ENCODE results near the gene MOV10.
A peak's percentile ranks its signal among the peaks of the same experiment; 100 is the strongest.

The MOV10 gene

GRCh38 chr1:112676543-112676942 is 2.1 kb downstream of the MOV10 start:
- Histone ChIP-seq H3K9me3 (ENCODE audit: control insufficient read depth, insufficient read depth, low read depth, low read length) (no peaks in the 10 kb centered on the region), H3K4me3 (ENCODE audit: low read depth, low read length) (no peak overlapping the region), H3K36me3 (ENCODE audit: control insufficient read depth in 2 of 2, insufficient read depth in 1 of 2, low read length in 2 of 2) (peaks cover 0 to 27% of the 10 kb centered on the region in 2 experiments; a peak in 1 of 3 replicates), H3K27ac (ENCODE audit: extremely low read depth, low read depth, low read length) (no peak overlapping the region), H3K4me1 (ENCODE audit: control insufficient read depth, insufficient read depth, low read length) (peaks cover 5% of the 10 kb centered on the region; the same call in 1 of the 2 replicates)
- ChIA-PET CTCF (interaction anchor here (1.5 kb wide), 1 partner anchor 11 kb away, joined by 4 read pairs; no protein-coding TSS in a partner anchor), POLR2A (interaction anchor here (6.0 kb wide), 1 partner anchor 24 kb away, joined by 91 read pairs; no protein-coding TSS in a partner anchor)
- TF ChIP-seq ZBTB21 (tag by site-specific recombination; IDR thresholded peaks at IDR 0.05): no peak

- ChIA-PET CTCF (no interaction called here), POLR2A (interaction anchor here (6.0 kb wide), 1 partner anchor 23 kb away, joined by 91 read pairs; no protein-coding TSS in a partner anchor)
- no peak overlapping the region for H3K4me3 ChIP-seq (ENCODE audit: low read depth, low read length)
- no peak overlapping the region for H3K27ac ChIP-seq (ENCODE audit: extremely low read depth, low read depth, low read length)
- H3K36me3 ChIP-seq (ENCODE audit: control insufficient read depth in 2 of 2, insufficient read depth in 1 of 2, low read length in 2 of 2): peaks cover 0 to 27% of the 10 kb centered on the region in 2 experiments; a peak in 1 of 3 replicates
- no peaks in the 10 kb centered on the region for H3K9me3 ChIP-seq (ENCODE audit: control insufficient read depth, insufficient read depth, low read depth, low read length)
- peaks cover 5% of the 10 kb centered on the region; the same call in 1 of the 2 replicates for H3K4me1 ChIP-seq (ENCODE audit: control insufficient read depth, insufficient read depth, low read length)
- TF ChIP-seq ZNF664 (tag by site-specific recombination; IDR thresholded peaks at IDR 0.05): peak; percentile 91
- no peak for TF ChIP-seq SCRT1 (tag by site-specific recombination; IDR thresholded peaks at IDR 0.05; ENCODE audit: borderline replicate concordance)
- no peak for TF ChIP-seq ZNF544 (tag by site-specific recombination; IDR thresholded peaks at IDR 0.05)
Observed at GRCh38 chr1:112677501-112677900, 3.0 kb downstream of the MOV10 start.

- Histone ChIP-seq H3K9me3 (ENCODE audit: control insufficient read depth, insufficient read depth, low read depth, low read length) (no peaks in the 10 kb centered on the region), H3K4me3 (ENCODE audit: low read depth, low read length) (no peak overlapping the region), H3K27ac (ENCODE audit: extremely low read depth, low read depth, low read length) (no peak overlapping the region), H3K4me1 (ENCODE audit: control insufficient read depth, insufficient read depth, low read length) (peaks cover 5% of the 10 kb centered on the region; the same call in 1 of the 2 replicates), H3K36me3 (ENCODE audit: control insufficient read depth in 2 of 2, insufficient read depth in 1 of 2, low read length in 2 of 2) (peaks cover 0 to 32% of the 10 kb centered on the region in 2 experiments; a peak in 1 of 3 replicates)
- POLR2A ChIA-PET: no interaction called here
- no peak for TF ChIP-seq ZNF362 (tag by site-specific recombination; IDR thresholded peaks at IDR 0.05)
- no peak for TF ChIP-seq KLF7 (tag by site-specific recombination; IDR thresholded peaks at IDR 0.05; ENCODE audit: borderline replicate concordance)
- 0 out of 2 replicates have a peak, but pooled peaks have one; percentile 13 for TF ChIP-seq PRDM1 (tag by site-specific recombination; IDR thresholded peaks at IDR 0.05)
- peak; percentile 31; the same call in 1 of the 2 replicates for TF ChIP-seq MYNN (tag by site-specific recombination; IDR thresholded peaks at IDR 0.05; ENCODE audit: borderline replicate concordance)
- CTCF ChIA-PET: no interaction called here
Observed at GRCh38 chr1:112678605-112679004, 4.1 kb downstream of the MOV10 start.

- Histone ChIP-seq H3K27ac (ENCODE audit: extremely low read depth, low read depth, low read length) (no peak overlapping the region), H3K36me3 (ENCODE audit: control insufficient read depth in 2 of 2, insufficient read depth in 1 of 2, low read length in 2 of 2) (peaks cover 6 to 46% of the 10 kb centered on the region in 2 experiments; a peak in 2 of 3 replicates), H3K4me3 (ENCODE audit: low read depth, low read length) (no peak overlapping the region), H3K9me3 (ENCODE audit: control insufficient read depth, insufficient read depth, low read depth, low read length) (no peaks in the 10 kb centered on the region), H3K4me1 (ENCODE audit: control insufficient read depth, insufficient read depth, low read length) (no peaks in the 10 kb centered on the region)
- ChIA-PET POLR2A (interaction anchor here (0.8 kb wide), 1 partner anchor 16 kb away, joined by 3 read pairs; no protein-coding TSS in a partner anchor), CTCF (interaction anchor here (0.9 to 1.1 kb wide), 2 partner anchors 22 to 30 kb away, joined by 3 to 5 read pairs; no protein-coding TSS in a partner anchor)
- TF ChIP-seq ZNF747 (tag by site-specific recombination; IDR thresholded peaks at IDR 0.05) (no peak), ZNF157 (tag by site-specific recombination; IDR thresholded peaks at IDR 0.05) (peak; percentile 89)
Observed at GRCh38 chr1:112685913-112686312, 11.5 kb downstream of the MOV10 start.

GRCh38 chr1:112686417-112686816 is 12.0 kb downstream of the MOV10 start:
- H3K36me3 ChIP-seq (ENCODE audit: control insufficient read depth in 2 of 2, insufficient read depth in 1 of 2, low read length in 2 of 2): peaks cover 6 to 50% of the 10 kb centered on the region in 2 experiments; a peak in 2 of 3 replicates
- ChIA-PET CTCF (interaction anchor here (0.9 to 1.1 kb wide), 2 partner anchors 22 to 30 kb away, joined by 3 to 5 read pairs; no protein-coding TSS in a partner anchor), POLR2A (interaction anchor here (0.8 kb wide), 1 partner anchor 16 kb away, joined by 3 read pairs; no protein-coding TSS in a partner anchor)
- no peak overlapping the region for H3K27ac ChIP-seq (ENCODE audit: extremely low read depth, low read depth, low read length)
- no peaks in the 10 kb centered on the region for H3K9me3 ChIP-seq (ENCODE audit: control insufficient read depth, insufficient read depth, low read depth, low read length)
- H3K4me3 ChIP-seq (ENCODE audit: low read depth, low read length): no peak overlapping the region
- no peaks in the 10 kb centered on the region for H3K4me1 ChIP-seq (ENCODE audit: control insufficient read depth, insufficient read depth, low read length)
- TF ChIP-seq ZNF626 (tag by site-specific recombination; IDR thresholded peaks at IDR 0.05) (no peak), GLIS2 (tag by site-specific recombination; IDR thresholded peaks at IDR 0.05) (no peak), ZBTB6 (tag by site-specific recombination; IDR thresholded peaks at IDR 0.05) (no peak), SP7 (tag by site-specific recombination; IDR thresholded peaks at IDR 0.05) (no peak), SP3 (tag by site-specific recombination; IDR thresholded peaks at IDR 0.05) (no peak), ZBTB8A (tag by site-specific recombination; IDR thresholded peaks at IDR 0.05) (no peak), ZEB2 (tag by site-specific recombination; IDR thresholded peaks at IDR 0.05) (no peak), ZNF292 (tag by site-specific recombination; IDR thresholded peaks at IDR 0.05; ENCODE audit: borderline replicate concordance, low read depth) (no peak), ZNF311 (tag by site-specific recombination; IDR thresholded peaks at IDR 0.05; ENCODE audit: borderline replicate concordance) (no peak), OSR2 (tag by site-specific recombination; IDR thresholded peaks at IDR 0.05) (no peak), ZNF280C (tag by site-specific recombination; IDR thresholded peaks at IDR 0.05) (no peak)
